ENCODE data around the gene ZG16. TPM values are rescaled to one million over a fixed set of nuclear protein-coding genes. Genes with fewer than 3 reads are reported as not detected.

ZG16 gene
- total and polyA plus RNA-seq, 4 donors, result 0.19 to 2.8 (median 1.7) TPM

- no peak for TF ChIP-seq HNF4G (IDR thresholded peaks at IDR 0.05)
- TF ChIP-seq FOXA1 (IDR thresholded peaks at IDR 0.05), result no peak
- no peak for TF ChIP-seq RXRA (IDR thresholded peaks at IDR 0.05)
- no peak for TF ChIP-seq MAX (IDR thresholded peaks at IDR 0.05)
- no peak for TF ChIP-seq EGR1 (IDR thresholded peaks at IDR 0.05; ENCODE audit: low read depth in 2 of 2)
- no peak for TF ChIP-seq FOXA2 (IDR thresholded peaks at IDR 0.05)
- no peak for TF ChIP-seq HNF4A (conservative IDR thresholded peaks at IDR 0.05)
- TF ChIP-seq CTCF (IDR thresholded peaks at IDR 0.05; ENCODE audit: low read depth, low read length, missing input control), result no peak
- no peak for TF ChIP-seq ATF3 (IDR thresholded peaks at IDR 0.05)
- no peak for TF ChIP-seq NR2F2 (IDR thresholded peaks at IDR 0.05)
- peaks cover 0 to 3% (median under 1%) of the 10 kb centered on the region in 4 donors for H3K36me3 ChIP-seq (ENCODE audit: control insufficient read depth in 4 of 4, insufficient read depth in 3 of 4, low read depth in 1 of 4, low read length in 3 of 4)
- H3K9ac ChIP-seq (ENCODE audit: low read depth in 1 of 2, low read length in 2 of 2), result no peak overlapping the region
- H3K4me3 ChIP-seq (ENCODE audit: low read depth in 1 of 3, low read length in 3 of 3), result no peak overlapping the region
- H3K4me1 ChIP-seq (ENCODE audit: control insufficient read depth in 4 of 4, insufficient read depth in 4 of 4, low read length in 3 of 4), result peaks cover 13 to 39% (median 24%) of the 10 kb centered on the region in 4 donors
- H3K27me3 ChIP-seq (ENCODE audit: control insufficient read depth in 4 of 4, insufficient read depth in 4 of 4, low read length in 3 of 4), result no peaks in the 10 kb centered on the region
- no peaks in the 10 kb centered on the region for H3K9me3 ChIP-seq (ENCODE audit: control insufficient read depth in 4 of 4, low read length in 3 of 4)
- no peak for DNase-seq (ENCODE audit: low spot score)
- H3K27ac ChIP-seq (ENCODE audit: low read depth in 1 of 2, low read length in 2 of 2), result no peak overlapping the region
- WGBS, result 90% methylated on average over 6 of the region's 8 CpGs
These were observed 48.3 kb downstream of the ZG16 start for GRCh38 chr16:29826342-29826695.

GRCh38 chr16:29830774-29831173 lies 52.7 kb downstream of the ZG16 start:
- WGBS, result 96% methylated on average over 11 of the region's 11 CpGs
- Histone ChIP-seq H3K9ac (ENCODE audit: low read depth in 1 of 2, low read length in 2 of 2) (no peak overlapping the region), H3K4me1 (ENCODE audit: control insufficient read depth in 4 of 4, insufficient read depth in 4 of 4, low read length in 3 of 4) (peaks cover 4 to 20% (median 11%) of the 10 kb centered on the region in 4 donors), H3K27ac (ENCODE audit: low read depth in 1 of 2, low read length in 2 of 2) (no peak overlapping the region), H3K36me3 (ENCODE audit: control insufficient read depth in 4 of 4, insufficient read depth in 3 of 4, low read depth in 1 of 4, low read length in 3 of 4) (peaks cover 8 to 26% (median 14%) of the 10 kb centered on the region in 4 donors), H3K9me3 (ENCODE audit: control insufficient read depth in 4 of 4, low read length in 3 of 4) (no peaks in the 10 kb centered on the region), H3K4me3 (ENCODE audit: low read depth in 1 of 3, low read length in 3 of 3) (no peak overlapping the region), H3K27me3 (ENCODE audit: control insufficient read depth in 4 of 4, insufficient read depth in 4 of 4, low read length in 3 of 4) (no peaks in the 10 kb centered on the region)
- TF ChIP-seq JUND (IDR thresholded peaks at IDR 0.05) (no peak), YY1 (IDR thresholded peaks at IDR 0.05) (no peak)
- DNase-seq (ENCODE audit: low spot score), result no peak

- Histone ChIP-seq H3K36me3 (ENCODE audit: control insufficient read depth in 4 of 4, insufficient read depth in 3 of 4, low read depth in 1 of 4, low read length in 3 of 4) (peaks cover 8 to 27% (median 14%) of the 10 kb centered on the region in 4 donors), H3K4me1 (ENCODE audit: control insufficient read depth in 4 of 4, insufficient read depth in 4 of 4, low read length in 3 of 4) (peaks cover 4 to 20% (median 11%) of the 10 kb centered on the region in 4 donors), H3K4me3 (ENCODE audit: low read depth in 1 of 3, low read length in 3 of 3) (no peak overlapping the region), H3K9ac (ENCODE audit: low read depth in 1 of 2, low read length in 2 of 2) (no peak overlapping the region), H3K9me3 (ENCODE audit: control insufficient read depth in 4 of 4, low read length in 3 of 4) (no peaks in the 10 kb centered on the region), H3K27ac (ENCODE audit: low read depth in 1 of 2, low read length in 2 of 2) (no peak overlapping the region), H3K27me3 (ENCODE audit: control insufficient read depth in 4 of 4, insufficient read depth in 4 of 4, low read length in 3 of 4) (no peaks in the 10 kb centered on the region)
- no peak for DNase-seq (ENCODE audit: low spot score)
- 57% methylated on average over 2 of the region's 2 CpGs for WGBS
- TF ChIP-seq HNF4A (conservative IDR thresholded peaks at IDR 0.05) (no peak), ATF3 (IDR thresholded peaks at IDR 0.05) (no peak), GABPA (IDR thresholded peaks at IDR 0.05 in 1 of 2, conservative IDR thresholded peaks at IDR 0.05 in 1 of 2) (no peak), YY1 (IDR thresholded peaks at IDR 0.05) (no peak), TAF1 (conservative IDR thresholded peaks at IDR 0.05) (no peak), JUND (IDR thresholded peaks at IDR 0.05) (no peak), NR2F2 (IDR thresholded peaks at IDR 0.05) (no peak), EGR1 (IDR thresholded peaks at IDR 0.05; ENCODE audit: low read depth in 2 of 2) (no peak), REST (IDR thresholded peaks at IDR 0.05) (no peak), FOXA2 (IDR thresholded peaks at IDR 0.05) (no peak), RXRA (IDR thresholded peaks at IDR 0.05) (no peak), RAD21 (IDR thresholded peaks at IDR 0.05) (no peak), CTCF (IDR thresholded peaks at IDR 0.05; ENCODE audit: low read depth, low read length, missing input control) (no peak), ZBTB33 (IDR thresholded peaks at IDR 0.05) (no peak), FOXA1 (IDR thresholded peaks at IDR 0.05) (no peak)
These were observed 53.4 kb downstream of the ZG16 start for GRCh38 chr16:29831490-29831889.

Data from liver (tissue), 9 donors.